Measurements from ENCODE around the gene ZYG11A.

DNA sequence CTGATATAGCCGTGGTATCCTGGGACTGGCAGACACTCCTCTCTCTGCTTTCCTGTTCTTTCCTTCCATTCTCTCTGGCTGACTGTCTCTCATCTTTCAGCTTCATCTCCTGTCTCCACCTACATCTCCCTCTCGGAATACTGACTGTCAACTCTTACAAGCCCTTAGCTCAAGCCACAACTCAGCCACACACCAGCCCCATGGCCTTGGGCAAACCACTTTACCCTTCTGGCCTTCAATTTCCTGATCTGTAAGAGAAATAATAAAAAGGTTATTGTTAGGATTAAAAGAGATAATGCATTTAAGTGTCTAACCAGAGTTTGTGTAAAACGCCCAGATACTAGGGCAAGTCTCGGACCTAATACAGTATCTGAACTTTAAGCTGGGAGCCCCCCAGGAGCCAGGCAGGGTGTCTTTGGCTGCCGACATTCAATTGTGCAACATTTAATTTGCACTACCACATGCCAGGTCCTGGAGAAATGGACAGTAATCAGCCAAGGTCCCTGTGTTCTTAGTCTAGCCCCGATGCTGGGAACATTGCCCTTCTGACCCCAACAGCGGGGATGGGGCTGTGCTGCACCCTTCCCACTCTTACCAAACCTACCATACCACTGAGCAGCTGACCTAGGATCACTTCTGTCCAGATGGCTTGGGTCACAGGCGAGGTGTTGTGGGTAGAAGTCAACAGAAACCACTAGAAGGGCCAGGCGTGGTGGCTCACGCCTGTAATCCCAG lies 73.8 kb downstream of the ZYG11A start:
- TF ChIP-seq, protein P1, sequence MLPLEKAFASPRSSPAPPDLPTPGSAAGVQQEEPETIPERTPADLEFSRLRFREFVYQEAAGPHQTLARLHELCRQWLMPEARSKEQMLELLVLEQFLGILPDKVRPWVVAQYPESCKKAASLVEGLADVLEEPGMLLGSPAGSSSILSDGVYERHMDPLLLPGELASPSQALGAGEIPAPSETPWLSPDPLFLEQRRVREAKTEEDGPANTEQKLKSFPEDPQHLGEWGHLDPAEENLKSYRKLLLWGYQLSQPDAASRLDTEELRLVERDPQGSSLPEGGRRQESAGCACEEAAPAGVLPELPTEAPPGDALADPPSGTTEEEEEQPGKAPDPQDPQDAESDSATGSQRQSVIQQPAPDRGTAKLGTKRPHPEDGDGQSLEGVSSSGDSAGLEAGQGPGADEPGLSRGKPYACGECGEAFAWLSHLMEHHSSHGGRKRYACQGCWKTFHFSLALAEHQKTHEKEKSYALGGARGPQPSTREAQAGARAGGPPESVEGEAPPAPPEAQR (CRISPR knock-in tag; IDR thresholded peaks at IDR 0.05): no peak
- TF ChIP-seq FOXK1 (CRISPR knock-in tag; IDR thresholded peaks at IDR 0.05): no peak
- TF ChIP-seq, protein P2, sequence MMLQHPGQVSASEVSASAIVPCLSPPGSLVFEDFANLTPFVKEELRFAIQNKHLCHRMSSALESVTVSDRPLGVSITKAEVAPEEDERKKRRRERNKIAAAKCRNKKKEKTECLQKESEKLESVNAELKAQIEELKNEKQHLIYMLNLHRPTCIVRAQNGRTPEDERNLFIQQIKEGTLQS (CRISPR knock-in tag; conservative IDR thresholded peaks at IDR 0.05): no peak
- TF ChIP-seq, protein P3, sequence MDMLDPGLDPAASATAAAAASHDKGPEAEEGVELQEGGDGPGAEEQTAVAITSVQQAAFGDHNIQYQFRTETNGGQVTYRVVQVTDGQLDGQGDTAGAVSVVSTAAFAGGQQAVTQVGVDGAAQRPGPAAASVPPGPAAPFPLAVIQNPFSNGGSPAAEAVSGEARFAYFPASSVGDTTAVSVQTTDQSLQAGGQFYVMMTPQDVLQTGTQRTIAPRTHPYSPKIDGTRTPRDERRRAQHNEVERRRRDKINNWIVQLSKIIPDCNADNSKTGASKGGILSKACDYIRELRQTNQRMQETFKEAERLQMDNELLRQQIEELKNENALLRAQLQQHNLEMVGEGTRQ (CRISPR knock-in tag; IDR thresholded peaks at IDR 0.05): no peak
- TF ChIP-seq, protein P4, sequence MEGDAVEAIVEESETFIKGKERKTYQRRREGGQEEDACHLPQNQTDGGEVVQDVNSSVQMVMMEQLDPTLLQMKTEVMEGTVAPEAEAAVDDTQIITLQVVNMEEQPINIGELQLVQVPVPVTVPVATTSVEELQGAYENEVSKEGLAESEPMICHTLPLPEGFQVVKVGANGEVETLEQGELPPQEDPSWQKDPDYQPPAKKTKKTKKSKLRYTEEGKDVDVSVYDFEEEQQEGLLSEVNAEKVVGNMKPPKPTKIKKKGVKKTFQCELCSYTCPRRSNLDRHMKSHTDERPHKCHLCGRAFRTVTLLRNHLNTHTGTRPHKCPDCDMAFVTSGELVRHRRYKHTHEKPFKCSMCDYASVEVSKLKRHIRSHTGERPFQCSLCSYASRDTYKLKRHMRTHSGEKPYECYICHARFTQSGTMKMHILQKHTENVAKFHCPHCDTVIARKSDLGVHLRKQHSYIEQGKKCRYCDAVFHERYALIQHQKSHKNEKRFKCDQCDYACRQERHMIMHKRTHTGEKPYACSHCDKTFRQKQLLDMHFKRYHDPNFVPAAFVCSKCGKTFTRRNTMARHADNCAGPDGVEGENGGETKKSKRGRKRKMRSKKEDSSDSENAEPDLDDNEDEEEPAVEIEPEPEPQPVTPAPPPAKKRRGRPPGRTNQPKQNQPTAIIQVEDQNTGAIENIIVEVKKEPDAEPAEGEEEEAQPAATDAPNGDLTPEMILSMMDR (IDR thresholded peaks at IDR 0.05): no peak
- no peak for TF ChIP-seq ZNF121 (CRISPR knock-in tag; IDR thresholded peaks at IDR 0.05)
- TF ChIP-seq, protein P5, sequence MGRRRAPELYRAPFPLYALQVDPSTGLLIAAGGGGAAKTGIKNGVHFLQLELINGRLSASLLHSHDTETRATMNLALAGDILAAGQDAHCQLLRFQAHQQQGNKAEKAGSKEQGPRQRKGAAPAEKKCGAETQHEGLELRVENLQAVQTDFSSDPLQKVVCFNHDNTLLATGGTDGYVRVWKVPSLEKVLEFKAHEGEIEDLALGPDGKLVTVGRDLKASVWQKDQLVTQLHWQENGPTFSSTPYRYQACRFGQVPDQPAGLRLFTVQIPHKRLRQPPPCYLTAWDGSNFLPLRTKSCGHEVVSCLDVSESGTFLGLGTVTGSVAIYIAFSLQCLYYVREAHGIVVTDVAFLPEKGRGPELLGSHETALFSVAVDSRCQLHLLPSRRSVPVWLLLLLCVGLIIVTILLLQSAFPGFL (CRISPR knock-in tag; IDR thresholded peaks at IDR 0.05; ENCODE audit: borderline replicate concordance): no peak
- TF ChIP-seq, protein P6, sequence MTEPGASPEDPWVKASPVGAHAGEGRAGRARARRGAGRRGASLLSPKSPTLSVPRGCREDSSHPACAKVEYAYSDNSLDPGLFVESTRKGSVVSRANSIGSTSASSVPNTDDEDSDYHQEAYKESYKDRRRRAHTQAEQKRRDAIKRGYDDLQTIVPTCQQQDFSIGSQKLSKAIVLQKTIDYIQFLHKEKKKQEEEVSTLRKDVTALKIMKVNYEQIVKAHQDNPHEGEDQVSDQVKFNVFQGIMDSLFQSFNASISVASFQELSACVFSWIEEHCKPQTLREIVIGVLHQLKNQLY (CRISPR knock-in tag; IDR thresholded peaks at IDR 0.05): no peak
- no peak for TF ChIP-seq ETV6 (CRISPR knock-in tag; IDR thresholded peaks at IDR 0.05)
- TF ChIP-seq NFE2L1 (CRISPR knock-in tag; IDR thresholded peaks at IDR 0.05): no peak
- TF ChIP-seq NR1H2 (CRISPR knock-in tag; IDR thresholded peaks at IDR 0.05): no peak
- TF ChIP-seq, protein P7, sequence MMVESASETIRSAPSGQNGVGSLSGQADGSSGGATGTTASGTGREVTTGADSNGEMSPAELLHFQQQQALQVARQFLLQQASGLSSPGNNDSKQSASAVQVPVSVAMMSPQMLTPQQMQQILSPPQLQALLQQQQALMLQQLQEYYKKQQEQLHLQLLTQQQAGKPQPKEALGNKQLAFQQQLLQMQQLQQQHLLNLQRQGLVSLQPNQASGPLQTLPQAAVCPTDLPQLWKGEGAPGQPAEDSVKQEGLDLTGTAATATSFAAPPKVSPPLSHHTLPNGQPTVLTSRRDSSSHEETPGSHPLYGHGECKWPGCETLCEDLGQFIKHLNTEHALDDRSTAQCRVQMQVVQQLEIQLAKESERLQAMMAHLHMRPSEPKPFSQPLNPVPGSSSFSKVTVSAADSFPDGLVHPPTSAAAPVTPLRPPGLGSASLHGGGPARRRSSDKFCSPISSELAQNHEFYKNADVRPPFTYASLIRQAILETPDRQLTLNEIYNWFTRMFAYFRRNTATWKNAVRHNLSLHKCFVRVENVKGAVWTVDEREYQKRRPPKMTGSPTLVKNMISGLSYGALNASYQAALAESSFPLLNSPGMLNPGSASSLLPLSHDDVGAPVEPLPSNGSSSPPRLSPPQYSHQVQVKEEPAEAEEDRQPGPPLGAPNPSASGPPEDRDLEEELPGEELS (CRISPR knock-in tag; IDR thresholded peaks at IDR 0.05): no peak
- TF ChIP-seq ELF4 (CRISPR knock-in tag; IDR thresholded peaks at IDR 0.05; ENCODE audit: low read depth): no peak
- no peak for TF ChIP-seq ZNF423 (CRISPR knock-in tag; IDR thresholded peaks at IDR 0.05)

All from WTC11 (cell line).